ENCODE measurements around the gene CCP110. TPM values are rescaled to one million over a fixed set of nuclear protein-coding genes. Genes with fewer than 3 reads are reported as not detected.
A peak's percentile ranks its signal among the peaks of the same experiment; 100 is the strongest.

Gene CCP110
- total and polyA plus RNA-seq, 9 donors: 10.8 to 22.5 (median 14.9) TPM

DNA sequence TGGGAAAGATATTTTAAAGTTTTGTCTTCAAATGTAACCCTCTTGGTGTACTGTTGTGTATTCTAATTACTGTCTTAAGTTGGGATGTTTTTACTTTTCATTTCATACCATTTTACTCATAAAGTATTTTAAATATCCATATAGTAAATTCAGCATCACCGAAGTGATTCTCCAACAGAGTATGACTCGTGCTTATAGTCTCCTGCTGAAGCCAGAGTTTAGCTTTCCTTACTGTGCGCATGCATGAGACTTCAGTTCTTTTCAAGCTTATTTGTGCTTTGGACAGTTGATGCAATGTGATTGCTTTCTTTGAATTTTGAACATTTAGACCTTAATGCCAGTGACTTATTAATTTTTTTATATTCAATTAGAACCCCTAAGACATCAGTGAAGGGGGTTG lies 24.4 kb downstream of the CCP110 start:
- no peaks in the 10 kb centered on the region for H3K4me1 ChIP-seq (ENCODE audit: control insufficient read depth, insufficient read depth, low read length)
- DNase-seq: no peak
- WGBS (ENCODE audit: insufficient coverage): 100% methylated on average over 1 of the region's 3 CpGs
- H3K4me3 ChIP-seq (ENCODE audit: low read length): no peak overlapping the region
- H3K9me3 ChIP-seq (replicated peaks; ENCODE audit: control insufficient read depth, low read depth, low read length): no peaks in the 10 kb centered on the region
- no peaks in the 10 kb centered on the region for H3K27me3 ChIP-seq (ENCODE audit: control insufficient read depth, insufficient read depth, low read length)
- H3K27ac ChIP-seq (ENCODE audit: low read length): no peak overlapping the region
- H3K36me3 ChIP-seq (ENCODE audit: control insufficient read depth, insufficient read depth, low read length): peaks cover 19% of the 10 kb centered on the region

- Histone ChIP-seq H3K4me1 (ENCODE audit: control insufficient read depth, insufficient read depth, low read length) (no peaks in the 10 kb centered on the region), H3K4me3 (ENCODE audit: low read length) (no peak overlapping the region), H3K36me3 (ENCODE audit: control insufficient read depth, insufficient read depth, low read length) (peaks cover 15% of the 10 kb centered on the region), H3K27me3 (ENCODE audit: control insufficient read depth, insufficient read depth, low read length) (no peaks in the 10 kb centered on the region), H3K27ac (ENCODE audit: low read length) (no peak overlapping the region), H3K9me3 (replicated peaks; ENCODE audit: control insufficient read depth, low read depth, low read length) (no peaks in the 10 kb centered on the region)
- DNase-seq: no peak
Observed at GRCh38 chr16:19549673-19550072, 25.9 kb downstream of the CCP110 start.

GRCh38 chr16:19555186-19555937 lies 31.6 kb downstream of the CCP110 start, which contains the start of gene VPS35L:
VPS35L (plus strand) TSS chr16:19555703; CDS start chr16:19555730, 27 bp downstream.
- peaks cover 4% of the 10 kb centered on the region for H3K36me3 ChIP-seq (ENCODE audit: control insufficient read depth, insufficient read depth, low read length)
- DNase-seq: peak; percentile 100
- 0% methylated on average over 51 of the region's 53 CpGs for WGBS (ENCODE audit: insufficient coverage)
- H3K27ac ChIP-seq (ENCODE audit: low read length): peak within 1 kb of the TSS; percentile 90
- H3K27me3 ChIP-seq (ENCODE audit: control insufficient read depth, insufficient read depth, low read length): no peaks in the 10 kb centered on the region
- H3K4me1 ChIP-seq (ENCODE audit: control insufficient read depth, insufficient read depth, low read length): peaks cover 4% of the 10 kb centered on the region
- H3K4me3 ChIP-seq (ENCODE audit: low read length): peak within 1 kb of the TSS; percentile 83
- H3K9me3 ChIP-seq (replicated peaks; ENCODE audit: control insufficient read depth, low read depth, low read length): no peaks in the 10 kb centered on the region

DNA sequence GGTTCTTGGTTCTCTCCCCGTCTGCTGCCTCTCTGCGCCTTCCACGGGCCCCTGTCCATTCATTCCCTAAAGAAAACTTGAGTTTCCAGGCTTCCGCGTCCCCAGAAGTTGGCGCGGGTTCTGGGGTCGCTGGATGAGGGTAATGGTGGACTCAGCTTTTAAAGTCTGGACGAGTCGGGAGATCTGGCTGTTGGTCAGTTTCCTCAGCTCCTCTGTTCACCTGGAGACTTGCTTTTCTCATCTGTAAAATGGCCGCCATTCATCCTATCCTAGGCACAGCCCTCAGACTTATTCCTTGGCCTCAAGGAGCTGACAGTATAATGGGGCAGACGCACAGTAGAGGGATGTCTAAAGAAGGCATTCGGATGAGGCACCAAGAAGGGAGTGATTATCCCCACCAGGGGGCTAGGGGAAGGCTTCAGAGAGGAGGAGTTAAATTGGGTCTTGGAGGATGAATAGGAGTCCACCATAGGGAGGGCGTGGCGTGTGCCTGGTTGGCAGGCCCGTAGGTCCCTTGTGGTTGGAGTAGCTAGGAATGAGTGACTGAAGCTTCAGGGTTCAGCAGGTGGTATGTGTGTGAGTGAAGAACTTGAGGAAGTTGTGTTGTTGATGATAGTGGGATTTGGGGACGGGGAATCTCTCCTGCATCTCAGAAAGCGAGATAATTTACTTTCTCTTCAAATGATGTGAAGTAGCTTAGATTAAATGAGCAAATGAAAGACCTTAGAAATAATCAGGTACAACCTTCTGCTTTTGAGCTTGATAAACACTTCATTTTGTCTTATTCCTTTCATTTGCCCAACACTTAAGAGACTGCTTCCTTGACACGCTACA lies 32.4 kb downstream of the CCP110 start:
- Histone ChIP-seq H3K4me3 (ENCODE audit: low read length) (peak overlapping the region; percentile 83), H3K27me3 (ENCODE audit: control insufficient read depth, insufficient read depth, low read length) (no peaks in the 10 kb centered on the region), H3K4me1 (ENCODE audit: control insufficient read depth, insufficient read depth, low read length) (peaks cover 4% of the 10 kb centered on the region), H3K36me3 (ENCODE audit: control insufficient read depth, insufficient read depth, low read length) (peaks cover 4% of the 10 kb centered on the region), H3K9me3 (replicated peaks; ENCODE audit: control insufficient read depth, low read depth, low read length) (no peaks in the 10 kb centered on the region), H3K27ac (ENCODE audit: low read length) (peak overlapping the region; percentile 90)
- peak; percentile 54 for DNase-seq
- 53% methylated on average over 7 of the region's 19 CpGs for WGBS (ENCODE audit: insufficient coverage)

DNA sequence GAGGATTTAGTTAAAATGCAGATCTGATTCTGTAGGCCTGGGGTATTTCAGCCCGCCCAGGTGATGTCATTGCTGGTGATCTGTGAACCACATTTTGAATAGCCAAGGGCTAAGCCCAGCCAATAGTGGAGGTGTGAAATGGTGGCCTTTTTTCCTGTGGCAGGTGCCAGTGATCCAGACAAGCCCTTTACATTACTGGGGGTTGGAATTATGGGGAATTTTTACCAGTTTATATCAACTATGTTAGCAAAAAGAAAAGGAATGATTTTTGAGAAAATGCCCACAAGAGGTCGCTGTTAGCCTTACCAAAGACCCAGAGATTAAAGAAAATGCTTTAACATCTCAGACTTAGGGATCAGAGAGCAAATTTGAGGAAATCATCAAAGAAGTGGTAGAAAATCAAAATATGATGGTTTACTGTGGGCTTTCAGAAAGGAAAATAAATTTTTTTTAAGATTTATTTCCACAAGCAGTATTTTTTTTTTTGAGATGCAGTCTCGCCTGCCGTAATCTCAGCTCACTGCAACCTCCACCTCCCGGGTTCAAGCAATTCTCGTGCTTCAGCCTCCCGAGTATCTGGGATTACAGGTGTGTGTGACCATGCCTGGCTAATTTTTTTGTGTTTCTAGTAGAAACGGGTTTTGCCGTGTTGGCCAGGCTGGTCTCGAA lies 35.6 kb downstream of the CCP110 start:
- WGBS (ENCODE audit: insufficient coverage): 86% methylated on average over 6 of the region's 10 CpGs
- Histone ChIP-seq H3K4me3 (ENCODE audit: low read length) (no peak overlapping the region), H3K4me1 (ENCODE audit: control insufficient read depth, insufficient read depth, low read length) (peaks cover 4% of the 10 kb centered on the region), H3K27ac (ENCODE audit: low read length) (no peak overlapping the region), H3K27me3 (ENCODE audit: control insufficient read depth, insufficient read depth, low read length) (no peaks in the 10 kb centered on the region), H3K36me3 (ENCODE audit: control insufficient read depth, insufficient read depth, low read length) (peaks cover 4% of the 10 kb centered on the region), H3K9me3 (replicated peaks; ENCODE audit: control insufficient read depth, low read depth, low read length) (peaks cover 11% of the 10 kb centered on the region)
- DNase-seq: peak; percentile 77

DNA sequence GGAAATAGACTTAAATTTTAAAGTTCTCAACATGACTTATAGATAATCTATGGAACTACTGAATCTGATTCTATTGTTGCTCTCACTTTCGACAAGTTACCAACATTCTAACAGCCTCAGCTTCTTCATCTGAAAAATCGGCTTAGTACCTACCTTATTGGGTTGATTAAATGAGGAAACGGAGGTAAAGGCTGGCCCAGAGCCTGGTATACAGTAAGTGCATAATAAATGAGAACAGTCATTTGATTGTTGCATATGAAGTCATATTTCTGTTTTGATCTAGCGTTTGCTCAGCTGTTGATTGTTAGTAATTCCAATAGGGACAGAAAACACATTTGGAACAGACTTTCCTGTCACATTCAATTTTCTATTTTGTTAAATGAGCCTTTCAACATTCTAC lies 36.3 kb downstream of the CCP110 start:
- 100% methylated on average over 1 of the region's 4 CpGs for WGBS (ENCODE audit: insufficient coverage)
- no peak for DNase-seq
- Histone ChIP-seq H3K4me3 (ENCODE audit: low read length) (no peak overlapping the region), H3K36me3 (ENCODE audit: control insufficient read depth, insufficient read depth, low read length) (peaks cover 10% of the 10 kb centered on the region), H3K27ac (ENCODE audit: low read length) (no peak overlapping the region), H3K9me3 (replicated peaks; ENCODE audit: control insufficient read depth, low read depth, low read length) (peaks cover 11% of the 10 kb centered on the region), H3K27me3 (ENCODE audit: control insufficient read depth, insufficient read depth, low read length) (no peaks in the 10 kb centered on the region), H3K4me1 (ENCODE audit: control insufficient read depth, insufficient read depth, low read length) (peaks cover 4% of the 10 kb centered on the region)

GRCh38 chr16:19563377-19563776 lies 39.6 kb downstream of the CCP110 start:
- Histone ChIP-seq H3K27me3 (ENCODE audit: control insufficient read depth, insufficient read depth, low read length) (no peaks in the 10 kb centered on the region), H3K4me3 (ENCODE audit: low read length) (no peak overlapping the region), H3K4me1 (ENCODE audit: control insufficient read depth, insufficient read depth, low read length) (no peaks in the 10 kb centered on the region), H3K9me3 (replicated peaks; ENCODE audit: control insufficient read depth, low read depth, low read length) (peaks cover 11% of the 10 kb centered on the region), H3K36me3 (ENCODE audit: control insufficient read depth, insufficient read depth, low read length) (peaks cover 33% of the 10 kb centered on the region), H3K27ac (ENCODE audit: low read length) (no peak overlapping the region)
- WGBS (ENCODE audit: insufficient coverage): 92% methylated on average over 3 of the region's 4 CpGs
- no peak for DNase-seq

GRCh38 chr16:19566362-19566761 lies 42.6 kb downstream of the CCP110 start:
- WGBS (ENCODE audit: insufficient coverage): 83% methylated on average over 1 of the region's 3 CpGs
- H3K36me3 ChIP-seq (ENCODE audit: control insufficient read depth, insufficient read depth, low read length): peaks cover 50% of the 10 kb centered on the region
- H3K27ac ChIP-seq (ENCODE audit: low read length): no peak overlapping the region

GRCh38 chr16:19567560-19567959 lies 43.8 kb downstream of the CCP110 start:
- H3K27me3 ChIP-seq (ENCODE audit: control insufficient read depth, insufficient read depth, low read length): no peaks in the 10 kb centered on the region
- H3K36me3 ChIP-seq (ENCODE audit: control insufficient read depth, insufficient read depth, low read length): peaks cover 60% of the 10 kb centered on the region
- H3K4me3 ChIP-seq (ENCODE audit: low read length): no peak overlapping the region
- DNase-seq: no peak
- WGBS (ENCODE audit: insufficient coverage): 100% methylated on average over 3 of the region's 8 CpGs
- peaks cover 11% of the 10 kb centered on the region for H3K9me3 ChIP-seq (replicated peaks; ENCODE audit: control insufficient read depth, low read depth, low read length)
- no peak overlapping the region for H3K27ac ChIP-seq (ENCODE audit: low read length)
- H3K4me1 ChIP-seq (ENCODE audit: control insufficient read depth, insufficient read depth, low read length): no peaks in the 10 kb centered on the region

More at GRCh38 chr16:19566362-19566761, 42.6 kb downstream of the CCP110 start:
- no peaks in the 10 kb centered on the region for H3K4me1 ChIP-seq (ENCODE audit: control insufficient read depth, insufficient read depth, low read length)
- H3K27me3 ChIP-seq (ENCODE audit: control insufficient read depth, insufficient read depth, low read length): no peaks in the 10 kb centered on the region
- peaks cover 11% of the 10 kb centered on the region for H3K9me3 ChIP-seq (replicated peaks; ENCODE audit: control insufficient read depth, low read depth, low read length)
- no peak for DNase-seq
- no peak overlapping the region for H3K4me3 ChIP-seq (ENCODE audit: low read length)

- no peak overlapping the region for H3K27ac ChIP-seq (ENCODE audit: low read length)
- peaks cover 67% of the 10 kb centered on the region for H3K36me3 ChIP-seq (ENCODE audit: control insufficient read depth, insufficient read depth, low read length)
- 95% methylated on average over 8 of the region's 9 CpGs for WGBS (ENCODE audit: insufficient coverage)
- no peak for DNase-seq
- no peaks in the 10 kb centered on the region for H3K9me3 ChIP-seq (replicated peaks; ENCODE audit: control insufficient read depth, low read depth, low read length)
- no peak overlapping the region for H3K4me3 ChIP-seq (ENCODE audit: low read length)
- H3K4me1 ChIP-seq (ENCODE audit: control insufficient read depth, insufficient read depth, low read length): peaks cover 7% of the 10 kb centered on the region
- no peaks in the 10 kb centered on the region for H3K27me3 ChIP-seq (ENCODE audit: control insufficient read depth, insufficient read depth, low read length)
Observed at GRCh38 chr16:19573997-19574396, 50.3 kb downstream of the CCP110 start.

All from muscle of leg (tissue), 11 donors.